ENCODE data around the gene GRID2. TPM values are rescaled to one million over a fixed set of nuclear protein-coding genes. Genes with fewer than 3 reads are reported as not detected.

The GRID2 gene
- total RNA-seq, 1 donor = not detected

- Histone ChIP-seq H2AFZ (ENCODE audit: low read length) (no peak overlapping the region), H4K20me1 (ENCODE audit: insufficient read depth, low read length) (no peaks in the 10 kb centered on the region), H3K4me2 (ENCODE audit: insufficient read depth, low read length) (no peak overlapping the region), H3K27me3 (ENCODE audit: insufficient read depth, low read length) (no peaks in the 10 kb centered on the region), H3K4me3 (ENCODE audit: insufficient read depth, low read length) (no peak overlapping the region), H3K36me3 (ENCODE audit: insufficient read depth, low read length) (no peaks in the 10 kb centered on the region), H3K27ac (ENCODE audit: low read depth, low read length) (no peak overlapping the region), H3K9me3 (ENCODE audit: low read depth, low read length) (no peaks in the 10 kb centered on the region), H3K79me2 (ENCODE audit: insufficient read depth, low read length) (no peaks in the 10 kb centered on the region), H3K4me1 (ENCODE audit: insufficient read depth, low read length) (no peaks in the 10 kb centered on the region)
- DNase-seq (ENCODE audit: insufficient read length, low spot score, missing footprints) = no peak
- no peak for TF ChIP-seq CTCF (IDR thresholded peaks at IDR 0.05; ENCODE audit: extremely low read depth, low read depth, low read length)
These were observed 581.9 kb downstream of the GRID2 start for GRCh38 chr4:92885632-92886031.

DNA sequence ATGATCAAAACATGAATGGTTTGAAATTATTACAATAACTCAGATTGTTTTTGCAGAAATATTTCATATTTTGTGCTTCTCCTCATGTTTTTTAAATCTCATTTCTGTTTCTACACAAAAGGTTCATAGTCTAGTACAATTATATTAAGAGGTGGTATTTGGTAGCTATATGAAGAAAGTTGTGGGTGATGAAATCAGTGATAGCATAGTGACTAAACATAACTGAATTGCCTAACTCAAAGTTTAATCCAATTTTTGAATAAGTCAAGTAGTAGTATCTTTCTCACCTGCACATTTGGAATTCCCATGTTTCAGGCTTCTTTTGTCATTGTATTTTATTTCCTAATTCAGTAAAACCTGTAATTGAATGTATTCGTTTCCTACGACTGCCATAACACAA, 648.7 kb downstream of the GRID2 start:
- Histone ChIP-seq H3K4me3 (ENCODE audit: insufficient read depth, low read length) (no peak overlapping the region), H3K79me2 (ENCODE audit: insufficient read depth, low read length) (no peaks in the 10 kb centered on the region), H3K4me2 (ENCODE audit: insufficient read depth, low read length) (no peak overlapping the region), H3K36me3 (ENCODE audit: insufficient read depth, low read length) (no peaks in the 10 kb centered on the region), H2AFZ (ENCODE audit: low read length) (no peak overlapping the region), H3K27me3 (ENCODE audit: insufficient read depth, low read length) (no peaks in the 10 kb centered on the region), H3K27ac (ENCODE audit: low read depth, low read length) (no peak overlapping the region), H3K4me1 (ENCODE audit: insufficient read depth, low read length) (no peaks in the 10 kb centered on the region), H3K9me3 (ENCODE audit: low read depth, low read length) (no peaks in the 10 kb centered on the region), H4K20me1 (ENCODE audit: insufficient read depth, low read length) (no peaks in the 10 kb centered on the region)
- DNase-seq (ENCODE audit: insufficient read length, low spot score, missing footprints) = no peak
- TF ChIP-seq CTCF (IDR thresholded peaks at IDR 0.05; ENCODE audit: extremely low read depth, low read depth, low read length) = no peak

DNA sequence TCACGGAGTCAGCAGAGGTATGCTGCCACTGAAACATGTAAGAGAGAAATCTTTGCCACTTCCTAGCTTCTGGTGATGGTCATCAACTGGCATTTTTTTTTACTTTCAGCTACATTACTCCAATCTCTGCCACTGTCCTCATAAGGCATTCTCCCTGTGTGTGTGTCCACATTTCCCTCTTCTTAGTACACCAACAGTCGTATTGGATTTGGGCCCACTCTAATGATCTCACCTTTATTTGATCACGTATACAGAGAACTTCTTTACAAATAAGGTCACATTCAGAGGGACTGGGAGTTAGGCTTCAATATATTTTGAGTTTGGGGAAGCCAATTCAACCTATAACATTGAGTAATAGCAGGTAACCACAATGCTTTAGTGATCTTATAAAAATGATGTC, 649.1 kb downstream of the GRID2 start:
- H4K20me1 ChIP-seq (ENCODE audit: insufficient read depth, low read length) = no peaks in the 10 kb centered on the region
- no peak overlapping the region for H3K4me3 ChIP-seq (ENCODE audit: insufficient read depth, low read length)
- no peak overlapping the region for H3K4me2 ChIP-seq (ENCODE audit: insufficient read depth, low read length)
- TF ChIP-seq CTCF (IDR thresholded peaks at IDR 0.05; ENCODE audit: extremely low read depth, low read depth, low read length) = no peak
- H3K79me2 ChIP-seq (ENCODE audit: insufficient read depth, low read length) = no peaks in the 10 kb centered on the region
- no peak overlapping the region for H3K27ac ChIP-seq (ENCODE audit: low read depth, low read length)
- no peaks in the 10 kb centered on the region for H3K36me3 ChIP-seq (ENCODE audit: insufficient read depth, low read length)
- H3K27me3 ChIP-seq (ENCODE audit: insufficient read depth, low read length) = no peaks in the 10 kb centered on the region
- H3K4me1 ChIP-seq (ENCODE audit: insufficient read depth, low read length) = no peaks in the 10 kb centered on the region
- H2AFZ ChIP-seq (ENCODE audit: low read length) = no peak overlapping the region
- no peak for DNase-seq (ENCODE audit: insufficient read length, low spot score, missing footprints)
- no peaks in the 10 kb centered on the region for H3K9me3 ChIP-seq (ENCODE audit: low read depth, low read length)

- H3K27me3 ChIP-seq (ENCODE audit: insufficient read depth, low read length) = no peaks in the 10 kb centered on the region
- no peaks in the 10 kb centered on the region for H4K20me1 ChIP-seq (ENCODE audit: insufficient read depth, low read length)
- no peak for DNase-seq (ENCODE audit: insufficient read length, low spot score, missing footprints)
- H3K36me3 ChIP-seq (ENCODE audit: insufficient read depth, low read length) = no peaks in the 10 kb centered on the region
- H3K79me2 ChIP-seq (ENCODE audit: insufficient read depth, low read length) = no peaks in the 10 kb centered on the region
- H2AFZ ChIP-seq (ENCODE audit: low read length) = no peak overlapping the region
- H3K4me3 ChIP-seq (ENCODE audit: insufficient read depth, low read length) = no peak overlapping the region
- H3K4me1 ChIP-seq (ENCODE audit: insufficient read depth, low read length) = no peaks in the 10 kb centered on the region
- H3K27ac ChIP-seq (ENCODE audit: low read depth, low read length) = no peak overlapping the region
- H3K9me3 ChIP-seq (ENCODE audit: low read depth, low read length) = no peaks in the 10 kb centered on the region
- no peak overlapping the region for H3K4me2 ChIP-seq (ENCODE audit: insufficient read depth, low read length)
- no peak for TF ChIP-seq CTCF (IDR thresholded peaks at IDR 0.05; ENCODE audit: extremely low read depth, low read depth, low read length)
These were observed 649.7 kb downstream of the GRID2 start for GRCh38 chr4:92953462-92953861.
